Embryonic facial prominence (tissue), 1 donor: ENCODE results near the gene MAMDC2.
"Not testable (repeated sequence)": the region's sequence is repeated elsewhere in the genome, so short reads cannot be mapped to it uniquely, and the experiment has no call there.

Experiments used
- DNase-seq: peaks from one replicate; pipeline ENCODE4 v3.0.0-alpha.2; 2016; ENCODE audit errors: extremely low spot score

The MAMDC2 gene

DNA sequence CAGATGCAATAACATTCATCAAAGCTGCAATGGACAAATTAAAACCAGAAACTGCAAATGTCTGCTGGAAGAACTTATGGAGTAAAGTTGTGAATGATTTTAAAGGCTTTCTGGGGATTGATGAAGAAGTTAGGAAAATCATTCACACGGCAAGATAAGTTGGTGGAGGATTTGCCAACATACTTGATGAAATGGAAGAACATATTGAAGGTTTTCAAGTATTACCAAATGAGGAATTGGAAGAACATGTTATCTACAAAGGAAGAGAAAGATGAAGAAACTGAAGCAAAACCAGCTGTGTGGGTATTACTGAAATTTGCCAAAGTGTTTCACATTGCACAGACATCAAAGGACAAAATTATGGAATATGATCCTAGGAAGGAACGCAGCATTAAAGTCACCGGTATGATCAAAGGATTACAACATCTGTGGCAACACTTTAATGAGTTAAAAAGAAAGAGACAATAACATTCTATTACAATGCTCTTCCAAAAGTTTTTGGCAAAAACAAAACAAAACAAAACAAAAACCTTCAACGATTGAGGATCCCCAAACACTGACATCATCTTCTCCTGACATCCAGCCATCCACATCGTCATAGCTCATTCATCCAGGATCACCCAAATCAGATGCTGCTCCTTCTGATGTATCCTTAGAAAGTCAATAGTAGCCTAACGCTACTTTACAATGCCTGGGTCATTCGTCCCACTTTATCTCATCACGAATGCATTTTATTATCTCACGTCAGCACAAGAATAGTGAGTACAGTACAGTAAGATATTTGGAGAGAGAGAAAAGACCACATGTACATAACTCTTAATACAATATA is 153.8 kb downstream of the MAMDC2 start:
- no peak for DNase-seq

DNA sequence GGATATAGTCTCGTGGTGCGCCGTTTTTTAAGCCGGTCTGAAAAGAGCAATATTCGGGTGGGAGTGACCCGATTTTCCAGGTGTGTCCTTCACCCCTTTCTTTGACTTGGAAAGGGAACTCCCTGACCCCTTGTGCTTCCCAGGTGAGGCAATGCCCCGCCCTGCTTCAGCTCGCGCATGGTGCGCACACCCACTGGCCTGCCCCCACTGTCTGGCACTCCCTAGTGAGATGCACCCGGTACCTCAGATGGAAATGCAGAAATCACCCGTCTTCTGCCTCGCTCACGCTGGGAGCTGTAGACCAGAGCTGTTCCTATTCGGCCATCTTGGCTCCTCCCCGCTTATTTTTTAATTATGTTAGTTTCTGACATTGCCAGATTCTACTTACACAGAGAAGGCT is 161.1 kb downstream of the MAMDC2 start:
- DNase-seq, result not testable (repeated sequence)

DNA sequence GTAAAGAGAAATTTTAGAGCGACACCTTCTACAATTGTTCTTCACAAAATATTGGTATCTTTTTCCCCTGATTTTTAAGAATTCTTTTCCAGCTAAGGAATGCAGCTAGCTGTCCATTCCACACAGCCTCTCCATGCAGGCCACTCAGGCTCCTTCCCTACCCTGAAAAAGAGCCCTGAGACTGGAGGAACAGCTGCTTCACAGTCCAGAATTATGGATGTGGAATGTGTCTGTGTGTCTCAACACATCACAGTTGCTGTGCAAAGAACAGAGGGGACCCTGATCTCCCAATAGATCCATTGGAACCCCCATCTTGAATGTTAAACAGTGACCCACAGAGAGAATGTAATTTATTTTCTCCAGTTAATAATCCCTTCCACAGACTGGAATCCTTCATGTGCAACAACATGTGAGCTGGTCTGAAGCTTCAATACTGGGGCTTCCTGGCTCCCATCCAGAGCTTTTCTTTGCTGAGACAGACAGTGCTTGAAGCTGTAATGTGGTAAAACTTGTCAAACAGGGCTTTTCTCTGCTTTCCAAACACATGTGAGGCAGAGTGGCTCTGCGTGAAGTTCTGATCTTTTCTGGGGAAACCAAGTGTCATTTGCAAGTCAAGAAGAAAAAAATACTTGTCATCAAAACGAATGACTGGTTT is 161.8 kb downstream of the MAMDC2 start:
- peak; percentile 29 for DNase-seq

DNA sequence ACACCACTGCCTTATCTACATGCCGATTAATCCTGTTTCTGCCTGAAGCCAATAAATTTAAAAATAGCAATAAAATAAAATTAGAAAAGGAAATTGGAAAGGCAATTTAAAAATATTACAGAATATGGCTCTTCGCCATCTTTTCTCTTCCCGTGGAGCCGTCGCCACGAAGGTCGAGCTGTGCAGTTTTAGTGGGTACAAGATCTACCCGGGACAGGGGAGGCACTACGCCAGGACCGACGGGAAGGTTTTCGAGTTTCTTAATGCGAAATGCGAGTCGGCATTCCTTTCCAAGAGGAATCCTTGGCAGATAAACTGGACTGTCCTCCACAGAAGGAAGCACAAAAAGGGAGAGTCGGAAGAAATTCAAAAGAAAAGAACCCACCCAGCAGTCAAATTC is 173.4 kb downstream of the MAMDC2 start:
- no peak for DNase-seq

DNA sequence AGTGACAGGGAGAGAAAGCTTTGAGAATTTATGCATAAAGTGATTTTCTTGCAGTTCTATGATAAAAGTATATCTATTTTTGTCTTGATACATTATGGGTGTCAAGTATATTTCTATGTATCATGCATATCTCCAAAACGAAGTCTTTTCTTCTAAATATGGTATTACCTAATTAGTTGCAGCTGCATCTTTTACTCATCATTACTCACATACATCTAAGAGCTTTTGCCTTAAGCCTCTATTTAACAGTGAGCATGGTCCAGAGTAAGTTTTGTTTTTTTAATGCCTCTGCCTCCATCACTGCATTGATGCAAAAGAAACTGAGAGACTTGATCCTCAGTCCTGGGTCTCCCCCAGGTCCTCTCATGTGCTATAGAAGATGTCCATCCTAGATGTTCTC is 175.1 kb downstream of the MAMDC2 start:
- DNase-seq, result no peak

DNA sequence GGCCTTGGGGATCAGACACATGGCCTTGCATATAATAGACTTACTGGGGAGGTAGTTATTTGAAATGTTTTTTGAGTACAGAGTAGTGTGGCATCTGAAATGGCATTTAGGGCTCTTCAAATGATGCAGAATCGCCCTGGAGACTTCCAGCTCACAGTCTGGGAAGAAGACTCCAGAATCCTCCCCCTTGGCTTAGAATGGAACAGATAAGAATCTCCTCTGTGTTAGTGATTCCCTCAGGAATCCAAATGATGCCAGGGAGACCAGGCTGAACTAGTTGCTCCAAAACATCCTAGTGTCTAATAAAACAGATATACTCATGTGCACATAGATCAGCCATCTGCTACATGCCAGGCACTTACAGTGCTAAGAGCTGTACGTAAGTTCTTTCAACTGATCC is 176.6 kb downstream of the MAMDC2 start:
- no peak for DNase-seq

DNA sequence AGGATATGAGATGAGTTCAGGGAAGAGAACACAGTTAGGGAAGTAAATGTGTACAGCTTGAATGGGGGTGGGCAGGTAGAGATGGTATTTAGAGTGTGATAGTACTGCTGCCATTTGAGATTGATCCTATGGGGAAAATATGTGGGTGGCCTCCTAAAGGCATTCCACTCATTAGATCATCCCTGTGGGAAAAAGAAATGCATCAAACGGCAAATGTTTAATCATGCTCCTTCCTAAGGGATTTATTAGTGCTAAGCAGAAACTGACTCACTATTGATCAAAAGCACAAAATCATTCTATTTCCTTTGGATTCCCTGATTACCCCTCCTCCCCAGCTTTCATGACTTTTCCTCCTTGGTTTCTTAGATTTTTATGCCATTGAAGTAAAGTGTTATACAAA is 178.7 kb downstream of the MAMDC2 start:
- no peak for DNase-seq

DNA sequence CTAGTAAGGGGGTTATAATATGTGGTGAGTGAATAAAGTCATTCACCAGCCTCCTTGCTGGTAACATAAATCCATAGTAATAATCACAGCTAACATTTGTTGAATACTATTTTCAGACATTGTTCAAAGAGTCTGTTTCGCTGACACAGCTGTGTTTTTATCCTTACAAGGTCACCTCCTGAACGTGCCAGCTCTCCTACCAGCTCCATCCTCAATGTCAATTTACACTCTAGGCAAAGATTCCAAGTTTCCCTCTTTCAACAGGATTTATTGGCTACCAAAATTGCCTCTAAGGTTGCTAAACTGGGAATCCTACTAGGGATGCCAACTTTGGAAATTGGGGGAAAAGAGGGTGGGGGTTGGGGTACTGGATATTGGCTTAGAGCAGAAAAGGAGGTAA is 184.5 kb downstream of the MAMDC2 start:
- no peak for DNase-seq

DNA sequence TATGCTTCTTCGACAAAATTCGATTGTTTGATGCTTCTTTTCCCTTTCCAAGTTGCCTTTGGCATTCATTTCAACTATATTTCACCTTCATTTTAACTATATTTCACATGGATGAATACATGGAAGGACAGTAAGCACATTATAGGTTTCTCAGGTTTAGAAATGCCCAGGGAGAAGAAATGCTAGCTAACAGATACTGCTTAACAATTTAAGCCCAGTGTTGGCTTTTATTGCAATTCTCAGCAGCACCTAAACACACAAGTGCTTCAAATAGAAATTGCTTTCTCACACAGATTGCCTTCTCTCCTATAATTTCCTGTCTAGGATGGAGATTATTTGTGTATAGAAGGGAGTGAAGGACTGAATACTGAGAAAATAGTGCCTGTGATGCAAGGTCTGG is 185.0 kb downstream of the MAMDC2 start:
- no peak for DNase-seq

DNA sequence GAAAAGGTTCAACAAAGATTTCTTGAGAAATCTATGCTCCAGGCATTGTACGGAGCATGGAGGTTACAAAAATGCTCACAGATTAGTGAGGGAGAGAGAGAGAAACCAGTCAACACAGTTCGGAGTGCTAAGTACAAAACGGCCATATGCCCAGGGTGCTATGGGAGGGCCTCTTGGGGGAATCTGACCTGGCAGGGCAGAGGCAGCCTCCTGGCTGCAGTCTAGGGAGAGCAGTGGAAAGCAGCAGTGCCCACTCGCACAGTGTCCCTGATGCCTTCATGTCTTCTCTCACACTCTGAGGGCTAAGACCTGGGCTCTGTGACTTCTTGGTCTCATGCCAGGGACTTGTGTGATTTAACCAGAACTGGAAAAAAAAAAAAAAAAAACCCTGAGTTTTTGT is 185.4 kb downstream of the MAMDC2 start:
- no peak for DNase-seq

DNA sequence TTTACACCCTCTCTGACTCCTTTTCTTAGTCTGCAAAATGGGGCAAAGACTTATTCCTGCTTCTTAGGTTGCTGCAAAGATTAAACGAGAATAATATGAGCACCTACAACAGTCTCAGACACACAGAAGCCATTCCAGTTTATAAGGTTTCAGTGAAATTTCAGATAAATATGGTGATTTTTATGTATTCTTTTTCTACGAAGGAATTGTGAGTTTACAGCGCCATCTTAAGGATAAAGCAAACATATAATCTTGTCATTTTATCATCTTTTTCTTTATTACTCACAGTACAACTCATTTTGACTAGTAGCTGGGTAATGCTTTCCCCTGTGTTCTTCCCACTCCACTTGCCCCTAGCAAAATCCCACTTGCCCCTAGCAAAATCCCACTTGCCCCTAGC is 185.9 kb downstream of the MAMDC2 start:
- no peak for DNase-seq

DNA sequence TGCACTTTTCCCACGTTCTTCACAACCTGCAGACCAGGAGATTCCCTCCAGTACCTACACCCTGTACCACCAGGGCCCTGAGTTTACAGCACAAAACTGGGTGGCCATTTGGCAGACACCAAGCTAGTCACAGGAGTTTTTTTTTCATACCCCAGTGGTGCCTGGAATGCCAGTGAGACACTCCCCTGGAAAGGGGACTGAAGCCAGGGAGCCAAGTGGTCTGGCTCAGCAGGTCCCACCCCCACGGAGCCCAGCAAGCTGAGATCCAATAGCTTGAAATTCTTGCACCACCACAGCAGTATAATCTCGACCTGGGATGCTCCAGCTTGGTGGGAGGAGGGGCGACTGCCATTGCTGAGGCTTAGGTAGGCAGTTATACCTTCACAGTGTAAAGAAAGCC is 188.8 kb downstream of the MAMDC2 start:
- DNase-seq, result no peak

DNA sequence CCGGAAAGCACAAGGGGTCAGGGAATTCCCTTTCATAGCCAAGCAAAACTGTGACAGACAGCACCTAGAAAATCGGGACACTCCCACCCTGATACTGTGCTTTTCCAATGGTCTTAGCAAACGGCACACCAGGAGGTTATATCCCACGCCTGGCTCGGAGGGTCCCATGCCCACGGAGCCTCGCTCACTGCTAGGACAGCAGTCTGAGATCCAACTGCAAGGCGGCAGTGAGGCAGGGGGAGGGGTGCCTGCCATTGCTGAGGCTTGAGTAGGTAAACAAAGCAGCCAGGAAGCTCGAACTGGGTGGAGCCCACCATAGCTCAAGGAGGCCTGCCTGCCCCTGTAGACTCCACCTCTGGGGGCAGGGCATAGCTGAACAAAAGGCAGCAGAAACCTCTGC is 190.6 kb downstream of the MAMDC2 start:
- not testable (repeated sequence) for DNase-seq

DNA sequence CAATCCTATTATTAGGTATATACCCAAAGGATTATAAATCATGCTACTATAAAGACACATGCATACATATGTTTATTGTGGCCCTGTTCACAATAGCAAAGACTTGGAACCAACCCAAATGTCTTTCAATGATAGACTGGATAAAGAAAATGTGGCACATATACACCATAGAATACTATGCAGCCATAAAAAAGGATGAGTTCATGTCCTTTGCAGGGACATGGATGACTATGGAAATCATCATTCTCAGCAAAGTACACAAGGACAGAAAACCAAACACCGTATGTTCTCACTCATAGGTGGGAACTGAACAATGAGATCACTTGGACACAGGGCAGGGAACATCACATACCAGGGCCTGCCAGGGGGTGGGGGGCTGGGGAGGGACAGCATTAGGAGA is 202.3 kb downstream of the MAMDC2 start:
- DNase-seq, result not testable (repeated sequence)

DNA sequence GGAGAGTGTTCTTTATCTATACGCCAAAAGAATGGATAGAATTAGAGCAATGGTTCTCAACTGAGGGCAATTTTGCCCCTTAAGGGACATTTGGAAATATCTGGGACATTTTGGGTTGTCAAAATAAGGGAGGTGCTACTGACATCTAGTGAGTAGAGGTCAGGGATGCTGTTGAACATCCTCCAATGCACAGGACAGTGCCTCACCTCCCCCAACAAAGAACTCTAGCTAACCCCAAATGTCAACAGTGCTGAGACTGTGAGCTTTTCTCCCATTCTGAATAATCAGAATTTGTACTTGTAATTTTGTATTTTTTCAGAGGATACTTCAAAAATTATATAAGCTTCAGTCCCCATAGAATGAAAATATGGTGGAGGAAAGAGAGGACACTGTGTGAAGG is 206.6 kb downstream of the MAMDC2 start:
- DNase-seq, result no peak

DNA sequence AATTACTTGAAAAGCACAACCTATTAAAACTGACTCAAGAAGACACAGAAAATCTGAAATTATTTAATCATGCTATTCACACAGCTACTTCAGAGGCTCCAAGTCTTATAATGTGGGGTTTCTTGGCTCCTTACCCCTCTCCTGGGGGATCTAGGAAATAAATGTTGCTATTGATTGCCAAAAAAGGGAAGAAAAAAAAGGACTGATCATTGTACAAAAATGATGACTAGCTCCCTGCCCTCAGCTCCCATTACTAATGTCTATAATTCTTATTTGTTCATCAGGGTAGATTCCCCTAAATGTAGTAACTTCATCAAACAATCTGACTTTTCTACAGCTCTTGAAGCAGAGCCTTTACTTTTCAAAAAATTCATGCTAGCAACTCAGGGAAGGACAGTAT is 211.8 kb downstream of the MAMDC2 start:
- DNase-seq, result no peak

DNA sequence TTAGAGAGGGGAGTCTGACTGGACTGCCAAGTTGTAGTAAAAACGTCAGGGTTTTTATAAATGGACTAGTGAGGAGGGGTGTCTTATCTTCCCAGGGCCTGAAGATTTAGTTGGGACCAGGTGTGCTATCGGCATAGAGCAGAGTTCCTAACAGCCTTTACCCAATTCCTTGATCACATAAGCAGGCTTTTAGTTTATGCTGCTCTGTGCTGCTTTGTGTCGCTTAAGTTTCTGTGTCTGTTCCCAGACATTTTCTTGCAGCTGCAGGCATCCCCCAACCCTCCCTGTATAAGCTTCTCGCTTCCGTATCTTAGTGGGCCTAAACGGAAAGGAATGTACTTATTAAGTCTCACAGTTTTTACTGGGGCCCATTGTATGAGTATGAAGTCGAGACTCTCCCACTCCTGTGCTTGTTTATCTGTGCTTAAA is 212.5 kb downstream of the MAMDC2 start:
- peak; percentile 38 for DNase-seq

DNA sequence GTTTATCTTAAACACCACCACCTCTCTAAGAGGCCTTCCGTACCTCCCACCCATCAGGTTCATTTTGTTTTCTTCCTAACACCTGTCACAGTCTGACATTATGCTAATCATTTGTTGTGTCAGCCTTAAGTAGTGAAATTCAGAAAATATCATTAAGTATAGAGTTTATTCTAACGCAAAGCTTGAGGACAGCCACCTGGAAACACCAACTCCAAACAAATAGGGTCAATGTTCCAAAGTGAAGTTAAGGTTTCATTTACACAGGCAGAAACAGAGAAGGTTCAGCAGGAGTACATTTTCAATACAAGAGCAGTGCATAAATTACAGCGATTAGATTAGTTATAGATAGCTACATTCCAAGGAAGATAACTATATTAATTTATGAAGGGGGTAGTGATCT is 213.9 kb downstream of the MAMDC2 start:
- DNase-seq, result no peak

DNA sequence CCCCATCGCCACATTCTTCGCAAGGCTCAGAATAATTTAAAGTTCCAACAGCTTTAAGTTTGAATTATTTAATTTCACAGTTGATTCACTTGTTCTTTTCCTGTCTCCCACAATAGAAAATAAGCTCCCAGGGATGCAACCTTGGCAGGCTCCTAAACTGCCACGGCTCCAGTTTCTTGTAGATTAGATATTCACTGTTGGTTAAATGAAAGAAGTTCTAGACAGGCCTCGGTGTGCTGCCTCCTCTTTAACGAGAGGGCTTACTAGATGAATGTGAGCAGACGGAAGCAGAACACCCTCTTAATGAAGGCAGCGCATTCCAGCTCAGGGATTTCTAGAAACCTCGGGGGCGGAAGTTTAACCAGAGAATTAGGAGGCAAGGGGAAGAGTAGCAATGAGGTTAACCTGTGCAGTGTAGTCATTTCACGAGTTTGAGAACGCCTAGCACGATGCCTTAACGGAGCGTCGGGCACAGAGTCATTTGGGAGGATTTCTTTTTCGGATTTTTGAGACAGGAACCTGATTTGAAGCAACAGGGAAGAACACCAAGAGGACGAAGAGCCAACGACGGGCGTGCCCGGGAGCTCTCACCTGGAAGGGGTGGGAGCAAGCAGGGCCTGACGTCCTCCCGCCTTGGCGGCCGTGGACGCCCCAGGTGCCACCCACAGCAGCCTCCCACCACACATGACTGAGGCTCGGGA is 214.5 kb downstream of the MAMDC2 start:
- peak; percentile 36 for DNase-seq

DNA sequence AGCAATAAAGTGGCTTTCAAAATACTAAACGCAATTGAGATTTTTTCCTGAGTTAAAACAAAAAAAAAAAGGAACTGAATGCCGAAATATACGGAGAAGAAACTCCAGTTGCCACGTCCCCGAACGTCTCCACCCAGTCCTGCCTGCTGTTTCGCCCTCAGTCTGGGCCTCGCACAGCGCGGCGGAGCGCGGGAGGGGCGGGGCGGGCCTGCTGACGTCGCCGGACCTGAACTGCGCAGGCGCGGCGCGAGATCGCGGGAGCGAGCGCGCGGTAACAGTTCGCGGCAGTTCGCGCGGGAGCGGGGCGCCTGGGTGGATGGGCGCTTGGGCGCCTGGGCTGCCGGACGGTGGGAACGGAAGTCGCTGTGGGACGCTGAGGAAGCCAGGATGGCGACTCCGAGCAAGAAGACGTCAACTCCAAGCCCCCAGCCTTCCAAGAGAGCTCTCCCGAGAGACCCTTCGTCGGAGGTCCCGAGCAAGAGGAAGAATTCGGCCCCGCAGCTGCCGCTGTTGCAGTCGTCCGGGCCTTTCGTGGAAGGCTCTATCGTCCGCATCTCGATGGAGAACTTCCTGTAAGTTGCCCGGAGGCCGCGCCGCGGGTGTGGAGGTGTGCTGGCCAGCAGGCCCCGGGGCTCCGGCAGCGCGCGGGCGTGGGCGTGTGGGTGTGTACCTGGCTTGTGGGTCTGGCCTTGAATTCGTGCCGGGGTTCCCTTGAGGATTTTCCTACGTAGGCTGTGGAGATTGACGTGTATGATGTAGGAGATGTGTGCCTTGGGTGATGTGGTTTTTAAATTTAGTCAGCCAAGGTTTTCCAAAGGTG is 215.3 kb downstream of the MAMDC2 start, which contains the start of gene SMC5:
Gene SMC5 (plus strand): TSS at position 287 of the 820 bp plus-strand sequence. CDS start 101 bp downstream, at position 388.
- peak; percentile 82 for DNase-seq

DNA sequence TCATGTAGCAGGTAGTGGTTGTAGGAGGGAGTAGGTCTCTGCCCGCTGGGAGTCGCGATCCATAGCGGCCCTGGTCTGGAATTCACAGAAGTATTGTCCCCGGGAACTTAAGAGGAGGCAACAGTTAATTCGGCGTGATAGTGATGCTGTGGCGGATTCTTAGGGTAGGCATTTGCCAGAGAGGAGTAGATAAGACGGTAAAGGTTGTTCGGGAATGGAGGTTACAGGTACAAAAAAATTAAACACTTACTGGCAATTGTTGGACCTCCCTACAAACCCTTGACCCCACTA is 215.8 kb downstream of the MAMDC2 start:
- no peak for DNase-seq

DNA sequence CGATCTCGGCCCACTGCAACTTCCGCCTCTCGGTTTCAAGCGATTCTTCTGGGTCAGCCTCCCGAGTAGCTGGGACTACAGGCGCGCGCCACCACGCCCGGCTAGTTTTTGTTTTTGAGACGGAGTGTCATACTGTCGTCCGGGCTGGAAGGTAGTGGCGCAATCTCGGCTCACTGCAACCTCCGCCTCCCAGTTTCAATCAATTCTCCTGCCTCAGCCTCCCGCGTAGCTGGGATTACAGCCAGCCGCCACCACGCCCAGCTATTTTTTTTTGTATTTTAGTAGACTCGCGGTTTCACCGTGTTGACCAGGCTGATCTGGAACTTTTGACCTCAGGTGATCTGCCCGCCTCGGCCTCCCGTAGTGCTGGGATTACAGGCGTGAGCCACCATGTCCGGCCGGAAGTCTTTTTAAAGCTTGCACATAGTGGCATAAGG is 216.4 kb downstream of the MAMDC2 start:
- no peak for DNase-seq
